ENCODE results near the gene GRWD1. TPM values are rescaled to one million over a fixed set of nuclear protein-coding genes. Genes with fewer than 3 reads are reported as not detected.

Gene GRWD1
- total and polyA plus RNA-seq, 5 donors from 2014 or later = 29.0 to 52.9 (median 35.5) TPM

DNA sequence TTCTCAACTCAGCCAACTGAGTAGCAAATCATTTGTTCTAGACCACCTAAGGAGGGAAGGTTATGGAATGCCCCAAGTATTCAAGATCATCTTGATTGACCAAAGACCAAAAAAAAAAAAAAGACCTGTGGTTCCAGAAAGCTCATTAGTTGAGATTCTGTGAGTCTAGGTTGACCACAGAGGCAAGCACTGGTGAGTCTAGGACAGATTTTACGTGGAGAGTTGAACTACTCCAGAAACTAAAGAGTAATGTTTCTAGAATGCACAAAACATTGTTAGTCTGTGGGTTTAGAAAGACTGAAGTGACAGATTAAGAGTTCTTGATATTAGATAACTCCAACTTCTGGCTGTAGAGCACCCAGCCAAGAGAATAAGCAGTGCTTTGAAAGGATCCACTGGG lies 19.4 kb downstream of the GRWD1 start:
- no peaks in the 10 kb centered on the region for H3K27me3 ChIP-seq (ENCODE audit: control insufficient read depth, insufficient read depth, low read length)
- Mint-ChIP-seq H3K4me1 (peaks cover 2 to 21% (median 8%) of the 10 kb centered on the region in 4 donors), H3K9me3 (no peaks in the 10 kb centered on the region), H3K27ac (no peak overlapping the region), H3K27me3 (peaks cover 5% of the 10 kb centered on the region), H3K4me3 (peak overlapping the region in 1 of 4 donors; percentile 42), H3K36me3 (peaks cover 3% of the 10 kb centered on the region)
- no peaks in the 10 kb centered on the region for H3K36me3 ChIP-seq (ENCODE audit: control insufficient read depth, insufficient read depth, low read length)
- H3K27ac ChIP-seq (ENCODE audit: insufficient read depth, low read length, poor library complexity, severe bottlenecking) = no peak overlapping the region
- H3K4me1 ChIP-seq (ENCODE audit: control insufficient read depth, insufficient read depth, low read length, poor library complexity, severe bottlenecking) = peaks cover 12% of the 10 kb centered on the region
- DNase-seq = no peak
- H3K9me3 ChIP-seq (ENCODE audit: control insufficient read depth in 2 of 2, low read length in 2 of 2) = no peaks in the 10 kb centered on the region
- ATAC-seq (ENCODE audit: low read depth in 2 of 2) = no peak
- H3K4me3 ChIP-seq (ENCODE audit: low read depth, low read length) = no peak overlapping the region

DNA sequence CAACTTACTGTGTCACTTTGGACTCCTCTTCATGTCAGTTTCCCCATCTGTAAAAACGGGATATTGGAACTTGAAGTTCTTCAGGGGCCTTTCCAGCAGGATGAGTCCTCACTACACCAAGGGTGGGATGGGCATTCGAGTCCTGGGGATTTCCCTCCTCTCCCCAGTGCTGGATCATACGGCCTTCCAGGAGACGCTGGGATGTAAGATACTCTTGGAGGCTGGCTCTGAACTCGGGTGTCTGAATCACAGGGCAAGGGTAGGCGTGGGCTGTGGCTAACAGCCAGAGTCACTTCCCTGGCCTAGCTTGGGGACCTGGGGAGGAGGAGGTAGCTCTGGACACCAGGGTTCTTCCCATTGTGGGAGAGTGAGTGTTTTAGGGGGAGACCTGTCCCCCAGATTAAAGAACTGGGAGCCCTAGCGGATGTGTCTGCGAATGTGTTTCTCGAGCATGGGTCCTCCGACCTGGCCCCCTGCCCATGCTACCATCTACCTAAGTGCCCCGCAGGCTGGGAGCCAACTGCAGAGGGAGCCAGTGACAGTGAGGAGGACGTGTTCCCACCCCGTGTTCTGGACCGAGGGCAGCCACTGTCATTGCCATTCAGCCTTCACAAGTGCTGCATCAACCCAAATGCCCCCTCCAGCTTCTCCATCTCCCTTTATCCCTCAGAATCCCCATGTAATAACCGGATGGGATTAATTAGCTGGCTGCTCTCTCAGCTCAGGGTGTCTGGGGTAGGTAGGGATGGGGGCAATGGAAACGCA lies 21.0 kb downstream of the GRWD1 start:
- H3K27ac ChIP-seq (ENCODE audit: insufficient read depth, low read length, poor library complexity, severe bottlenecking) = no peak overlapping the region
- no peaks in the 10 kb centered on the region for H3K27me3 ChIP-seq (ENCODE audit: control insufficient read depth, insufficient read depth, low read length)
- no peak overlapping the region for H3K27ac Mint-ChIP-seq
- DNase-seq = no peak
- H3K27me3 Mint-ChIP-seq = peaks cover 5% of the 10 kb centered on the region
- peaks cover 14% of the 10 kb centered on the region for H3K36me3 ChIP-seq (ENCODE audit: control insufficient read depth, insufficient read depth, low read length)
- no peak for ATAC-seq (ENCODE audit: low read depth in 2 of 2)
- peaks cover 5 to 31% (median 8%) of the 10 kb centered on the region in 4 donors for H3K4me1 Mint-ChIP-seq
- peaks cover 19% of the 10 kb centered on the region for H3K4me1 ChIP-seq (ENCODE audit: control insufficient read depth, insufficient read depth, low read length, poor library complexity, severe bottlenecking)
- no peaks in the 10 kb centered on the region for H3K9me3 Mint-ChIP-seq
- no peaks in the 10 kb centered on the region for H3K9me3 ChIP-seq (ENCODE audit: control insufficient read depth in 2 of 2, low read length in 2 of 2)
- peaks cover 8% of the 10 kb centered on the region for H3K36me3 Mint-ChIP-seq
- H3K4me3 Mint-ChIP-seq = peak overlapping the region in 1 of 4 donors; percentile 46
- no peak overlapping the region for H3K4me3 ChIP-seq (ENCODE audit: low read depth, low read length)

DNA sequence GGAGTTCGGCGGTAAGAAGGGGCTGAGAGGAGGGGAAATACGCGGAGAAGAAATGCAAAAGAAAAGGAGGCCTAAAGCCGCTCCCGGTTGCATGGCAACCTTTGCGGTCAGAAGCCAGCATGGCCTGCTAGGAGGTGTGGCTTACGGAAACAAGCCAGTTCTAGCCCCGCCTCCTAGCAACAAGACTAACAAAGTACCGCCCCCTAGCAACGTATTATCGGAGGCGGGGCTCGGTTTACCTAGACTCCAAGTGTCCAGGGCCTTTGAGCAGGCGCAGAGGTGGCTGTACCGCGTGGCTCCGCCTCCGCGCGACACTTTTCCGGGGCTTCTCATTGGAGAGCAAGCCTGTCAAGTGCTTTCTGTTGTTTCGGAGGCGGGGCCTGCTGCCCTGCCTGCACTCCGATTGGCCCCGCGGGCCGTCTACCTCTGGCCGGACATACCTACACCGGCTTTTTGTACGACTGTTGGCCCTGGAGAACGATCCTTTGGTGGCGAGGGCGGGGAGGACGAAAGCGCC lies 23.0 kb downstream of the GRWD1 start:
- H3K27ac Mint-ChIP-seq = peak overlapping the region; percentile 90 to 99 (median 92)
- Histone ChIP-seq H3K36me3 (ENCODE audit: control insufficient read depth, insufficient read depth, low read length) (peaks cover 33% of the 10 kb centered on the region), H3K4me1 (ENCODE audit: control insufficient read depth, insufficient read depth, low read length, poor library complexity, severe bottlenecking) (peaks cover 19% of the 10 kb centered on the region), H3K4me3 (ENCODE audit: low read depth, low read length) (peak overlapping the region; percentile 72), H3K27ac (ENCODE audit: insufficient read depth, low read length, poor library complexity, severe bottlenecking) (peak overlapping the region; percentile 82), H3K9me3 (ENCODE audit: control insufficient read depth in 2 of 2, low read length in 2 of 2) (no peaks in the 10 kb centered on the region), H3K27me3 (ENCODE audit: control insufficient read depth, insufficient read depth, low read length) (no peaks in the 10 kb centered on the region)
- H3K4me3 Mint-ChIP-seq = peak overlapping the region; percentile 88 to 94 (median 92)
- H3K36me3 Mint-ChIP-seq = peaks cover 11% of the 10 kb centered on the region
- H3K9me3 Mint-ChIP-seq = no peaks in the 10 kb centered on the region
- peak; percentile 100 for DNase-seq
- H3K27me3 Mint-ChIP-seq = peaks cover 5% of the 10 kb centered on the region
- ATAC-seq (ENCODE audit: low read depth in 2 of 2) = peak; percentile 91 to 93
- H3K4me1 Mint-ChIP-seq = peaks cover 0 to 38% (median 10%) of the 10 kb centered on the region in 4 donors

DNA sequence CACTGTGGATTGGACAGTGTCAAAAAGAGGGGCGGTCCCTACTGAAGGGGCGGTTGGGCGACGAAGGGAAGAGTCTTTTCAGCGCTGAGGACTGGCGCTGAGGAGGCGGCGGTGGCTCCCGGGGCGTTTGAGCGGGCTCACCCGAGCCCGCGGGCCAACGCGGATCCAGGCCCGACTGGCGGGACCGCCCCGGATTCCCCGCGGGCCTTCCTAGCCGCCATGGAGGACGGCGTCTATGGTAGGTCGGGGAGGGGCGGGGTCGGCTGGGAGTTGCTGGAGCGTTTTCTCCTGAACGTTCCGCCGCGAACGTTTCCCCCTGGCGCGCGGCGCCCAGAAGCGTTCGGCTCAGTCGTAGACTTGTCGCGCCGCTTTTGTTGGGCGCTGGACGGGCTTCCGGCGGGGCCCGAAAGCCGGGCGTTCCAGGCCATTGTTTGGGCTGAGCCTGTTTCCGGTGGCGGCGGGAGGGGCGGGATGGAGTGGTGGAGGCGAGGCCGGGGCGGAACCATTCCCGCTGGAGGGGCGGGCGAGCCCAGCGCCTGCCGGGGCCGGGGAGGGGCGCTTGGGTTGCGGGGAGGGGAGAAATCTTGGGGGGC lies 23.6 kb downstream of the GRWD1 start, which contains the start of gene CYTH2:
TSS of gene CYTH2 (plus strand) at position 81 of the 593 bp plus-strand sequence. CDS start at position 220, 139 bp downstream.
- peaks cover 5% of the 10 kb centered on the region for H3K27me3 Mint-ChIP-seq
- Histone ChIP-seq H3K27ac (ENCODE audit: insufficient read depth, low read length, poor library complexity, severe bottlenecking) (peak within 1 kb of the TSS; percentile 82), H3K36me3 (ENCODE audit: control insufficient read depth, insufficient read depth, low read length) (peaks cover 39% of the 10 kb centered on the region), H3K27me3 (ENCODE audit: control insufficient read depth, insufficient read depth, low read length) (no peaks in the 10 kb centered on the region), H3K4me3 (ENCODE audit: low read depth, low read length) (peak within 1 kb of the TSS; percentile 72), H3K9me3 (ENCODE audit: control insufficient read depth in 2 of 2, low read length in 2 of 2) (no peaks in the 10 kb centered on the region), H3K4me1 (ENCODE audit: control insufficient read depth, insufficient read depth, low read length, poor library complexity, severe bottlenecking) (peaks cover 19% of the 10 kb centered on the region)
- DNase-seq (peak in 2 of 3 donors; percentile 69 to 79), ATAC-seq (ENCODE audit: low read depth in 2 of 2) (peak; percentile 1 to 4)
- H3K9me3 Mint-ChIP-seq = no peaks in the 10 kb centered on the region
- peaks cover 0 to 39% (median 11%) of the 10 kb centered on the region in 4 donors for H3K4me1 Mint-ChIP-seq
- H3K27ac Mint-ChIP-seq = peak within 1 kb of the TSS; percentile 90 to 99 (median 92)
- peak within 1 kb of the TSS; percentile 88 to 94 (median 92) for H3K4me3 Mint-ChIP-seq
- H3K36me3 Mint-ChIP-seq = peaks cover 13% of the 10 kb centered on the region

DNA sequence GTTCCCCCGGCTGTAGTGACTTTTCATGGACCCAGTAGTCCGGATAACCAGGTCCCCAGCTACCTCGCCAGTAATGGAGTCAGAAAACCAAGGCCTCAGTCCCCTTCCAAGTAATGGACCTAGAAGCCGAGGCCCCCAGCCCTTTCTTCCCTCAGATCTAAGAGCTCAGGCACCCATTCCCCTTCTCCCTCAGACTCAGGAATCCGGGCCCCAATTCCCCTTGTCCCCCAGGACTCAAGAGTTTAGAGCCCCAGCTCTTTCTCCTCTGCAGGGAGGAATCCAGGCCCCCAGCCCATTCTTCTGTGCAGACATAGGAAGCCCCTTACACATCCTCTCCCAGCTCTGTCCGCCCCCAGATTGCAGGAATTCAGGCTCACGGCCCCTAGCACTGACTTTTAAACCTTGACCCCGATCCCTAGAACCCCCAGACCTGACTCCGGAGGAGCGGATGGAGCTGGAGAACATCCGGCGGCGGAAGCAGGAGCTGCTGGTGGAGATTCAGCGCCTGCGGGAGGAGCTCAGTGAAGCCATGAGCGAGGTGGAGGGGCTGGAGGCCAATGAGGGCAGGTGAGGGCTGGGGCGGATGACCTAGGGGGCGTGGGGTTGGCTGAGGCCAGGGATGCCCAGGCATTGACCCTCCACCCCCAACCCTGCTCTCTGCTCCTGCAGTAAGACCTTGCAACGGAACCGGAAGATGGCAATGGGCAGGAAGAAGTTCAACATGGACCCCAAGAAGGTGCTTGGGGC lies 24.3 kb downstream of the GRWD1 start:
- Mint-ChIP-seq H3K36me3 (peaks cover 14% of the 10 kb centered on the region), H3K9me3 (no peaks in the 10 kb centered on the region), H3K27me3 (peaks cover 5% of the 10 kb centered on the region), H3K4me3 (peak overlapping the region; percentile 88 to 94 (median 92)), H3K4me1 (peaks cover 0 to 40% (median 11%) of the 10 kb centered on the region in 4 donors), H3K27ac (peak overlapping the region in 2 of 3 donors; percentile 37 to 93)
- H3K36me3 ChIP-seq (ENCODE audit: control insufficient read depth, insufficient read depth, low read length) = peaks cover 46% of the 10 kb centered on the region
- no peaks in the 10 kb centered on the region for H3K27me3 ChIP-seq (ENCODE audit: control insufficient read depth, insufficient read depth, low read length)
- no peaks in the 10 kb centered on the region for H3K9me3 ChIP-seq (ENCODE audit: control insufficient read depth in 2 of 2, low read length in 2 of 2)
- ATAC-seq (ENCODE audit: low read depth in 2 of 2) (no peak), DNase-seq (no peak)
- peak overlapping the region; percentile 82 for H3K27ac ChIP-seq (ENCODE audit: insufficient read depth, low read length, poor library complexity, severe bottlenecking)
- peak overlapping the region; percentile 41 for H3K4me3 ChIP-seq (ENCODE audit: low read depth, low read length)
- peaks cover 19% of the 10 kb centered on the region for H3K4me1 ChIP-seq (ENCODE audit: control insufficient read depth, insufficient read depth, low read length, poor library complexity, severe bottlenecking)

DNA sequence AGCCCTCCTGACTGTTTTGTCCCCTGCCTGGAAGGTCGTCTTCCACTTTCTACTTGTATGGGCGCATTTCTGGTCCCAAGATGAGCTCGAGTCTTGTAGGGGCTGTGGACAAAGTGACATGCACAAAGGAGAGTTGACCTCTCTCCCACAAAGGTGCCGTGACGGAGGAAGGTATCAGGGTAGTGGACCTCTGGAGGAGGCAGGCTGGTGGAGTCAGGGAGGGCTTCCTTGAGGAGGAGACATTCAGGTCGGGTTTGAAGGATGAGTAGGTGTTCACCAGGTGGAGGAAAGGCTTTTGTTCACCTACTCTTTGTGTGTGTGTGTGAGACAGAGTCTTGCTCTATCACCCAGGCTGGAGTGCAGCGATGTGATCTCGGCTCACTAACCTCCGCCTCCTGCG lies 25.1 kb downstream of the GRWD1 start:
- Histone ChIP-seq H3K4me1 (ENCODE audit: control insufficient read depth, insufficient read depth, low read length, poor library complexity, severe bottlenecking) (peaks cover 19% of the 10 kb centered on the region), H3K27me3 (ENCODE audit: control insufficient read depth, insufficient read depth, low read length) (no peaks in the 10 kb centered on the region), H3K4me3 (ENCODE audit: low read depth, low read length) (no peak overlapping the region), H3K27ac (ENCODE audit: insufficient read depth, low read length, poor library complexity, severe bottlenecking) (no peak overlapping the region), H3K9me3 (ENCODE audit: control insufficient read depth in 2 of 2, low read length in 2 of 2) (no peaks in the 10 kb centered on the region), H3K36me3 (ENCODE audit: control insufficient read depth, insufficient read depth, low read length) (peaks cover 51% of the 10 kb centered on the region)
- Mint-ChIP-seq H3K4me3 (peak overlapping the region; percentile 57 to 94 (median 90)), H3K9me3 (no peaks in the 10 kb centered on the region), H3K27me3 (no peaks in the 10 kb centered on the region), H3K4me1 (peaks cover 0 to 38% (median 11%) of the 10 kb centered on the region in 4 donors), H3K27ac (peak overlapping the region in 1 of 3 donors; percentile 37), H3K36me3 (peaks cover 14% of the 10 kb centered on the region)
- DNase-seq (no peak), ATAC-seq (ENCODE audit: low read depth in 2 of 2) (no peak)

DNA sequence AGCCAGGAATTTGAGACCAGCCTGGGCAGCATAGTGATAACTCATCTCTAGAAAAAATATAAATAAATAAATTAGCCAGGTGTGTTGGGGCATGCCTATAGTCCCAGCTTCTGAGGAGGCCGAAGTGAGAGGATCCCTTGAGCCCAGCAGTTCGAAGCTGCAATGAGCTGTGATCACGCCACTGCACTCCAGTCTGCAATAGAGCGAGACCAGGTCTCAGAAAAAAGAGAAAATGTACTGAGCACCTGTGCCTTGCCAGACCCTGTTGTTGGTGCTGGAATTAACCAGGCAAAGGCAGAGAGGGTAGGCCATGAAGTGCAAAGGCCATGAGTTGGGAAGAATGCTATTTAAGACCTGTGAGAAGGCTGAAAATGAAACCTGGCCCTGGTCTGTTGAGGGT lies 26.1 kb downstream of the GRWD1 start:
- H3K27ac ChIP-seq (ENCODE audit: insufficient read depth, low read length, poor library complexity, severe bottlenecking) = no peak overlapping the region
- Mint-ChIP-seq H3K4me3 (peak overlapping the region in 2 of 4 donors; percentile 43 to 57), H3K4me1 (peaks cover 0 to 42% (median 11%) of the 10 kb centered on the region in 4 donors), H3K36me3 (peaks cover 14% of the 10 kb centered on the region), H3K27ac (peak overlapping the region in 1 of 3 donors; percentile 38), H3K9me3 (peaks cover 0 to 1% (median 0%) of the 10 kb centered on the region in 7 donors), H3K27me3 (no peaks in the 10 kb centered on the region)
- no peak overlapping the region for H3K4me3 ChIP-seq (ENCODE audit: low read depth, low read length)
- DNase-seq = no peak
- ATAC-seq (ENCODE audit: low read depth in 2 of 2) = no peak
- H3K4me1 ChIP-seq (ENCODE audit: control insufficient read depth, insufficient read depth, low read length, poor library complexity, severe bottlenecking) = peaks cover 19% of the 10 kb centered on the region
- peaks cover 51% of the 10 kb centered on the region for H3K36me3 ChIP-seq (ENCODE audit: control insufficient read depth, insufficient read depth, low read length)
- no peaks in the 10 kb centered on the region for H3K9me3 ChIP-seq (ENCODE audit: control insufficient read depth in 2 of 2, low read length in 2 of 2)
- no peaks in the 10 kb centered on the region for H3K27me3 ChIP-seq (ENCODE audit: control insufficient read depth, insufficient read depth, low read length)

Measured in CD4-positive, CD25-positive, alpha-beta regulatory T cell (primary cell).